Measurements from ENCODE around the gene DYRK1A. TPM values are rescaled to one million over a fixed set of nuclear protein-coding genes. Genes with fewer than 3 reads are reported as not detected.
A peak's percentile ranks its signal among the peaks of the same experiment; 100 is the strongest.

Gene DYRK1A
- total and polyA plus RNA-seq, 2 of the 13 experiments (the other 11 are each of a cell fraction or from before 2014, with no cell fraction given) = 24.6 to 34.2 TPM

- TF ChIP-seq, protein P1, sequence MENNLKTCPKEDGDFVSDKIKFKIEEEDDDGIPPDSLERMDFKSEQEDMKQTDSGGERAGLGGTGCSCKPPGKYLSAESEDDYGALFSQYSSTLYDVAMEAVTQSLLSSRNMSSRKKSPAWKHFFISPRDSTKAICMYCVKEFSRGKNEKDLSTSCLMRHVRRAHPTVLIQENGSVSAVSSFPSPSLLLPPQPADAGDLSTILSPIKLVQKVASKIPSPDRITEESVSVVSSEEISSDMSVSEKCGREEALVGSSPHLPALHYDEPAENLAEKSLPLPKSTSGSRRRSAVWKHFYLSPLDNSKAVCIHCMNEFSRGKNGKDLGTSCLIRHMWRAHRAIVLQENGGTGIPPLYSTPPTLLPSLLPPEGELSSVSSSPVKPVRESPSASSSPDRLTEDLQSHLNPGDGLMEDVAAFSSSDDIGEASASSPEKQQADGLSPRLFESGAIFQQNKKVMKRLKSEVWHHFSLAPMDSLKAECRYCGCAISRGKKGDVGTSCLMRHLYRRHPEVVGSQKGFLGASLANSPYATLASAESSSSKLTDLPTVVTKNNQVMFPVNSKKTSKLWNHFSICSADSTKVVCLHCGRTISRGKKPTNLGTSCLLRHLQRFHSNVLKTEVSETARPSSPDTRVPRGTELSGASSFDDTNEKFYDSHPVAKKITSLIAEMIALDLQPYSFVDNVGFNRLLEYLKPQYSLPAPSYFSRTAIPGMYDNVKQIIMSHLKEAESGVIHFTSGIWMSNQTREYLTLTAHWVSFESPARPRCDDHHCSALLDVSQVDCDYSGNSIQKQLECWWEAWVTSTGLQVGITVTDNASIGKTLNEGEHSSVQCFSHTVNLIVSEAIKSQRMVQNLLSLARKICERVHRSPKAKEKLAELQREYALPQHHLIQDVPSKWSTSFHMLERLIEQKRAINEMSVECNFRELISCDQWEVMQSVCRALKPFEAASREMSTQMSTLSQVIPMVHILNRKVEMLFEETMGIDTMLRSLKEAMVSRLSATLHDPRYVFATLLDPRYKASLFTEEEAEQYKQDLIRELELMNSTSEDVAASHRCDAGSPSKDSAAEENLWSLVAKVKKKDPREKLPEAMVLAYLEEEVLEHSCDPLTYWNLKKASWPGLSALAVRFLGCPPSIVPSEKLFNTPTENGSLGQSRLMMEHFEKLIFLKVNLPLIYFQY (CRISPR knock-in tag; IDR thresholded peaks at IDR 0.05; ENCODE audit: borderline replicate concordance) = peak; percentile 14; the same call in 1 of the 2 replicates
- TF ChIP-seq ZNF761 (CRISPR knock-in tag; conservative IDR thresholded peaks at IDR 0.05) (no peak), MED1 (CRISPR knock-in tag; IDR thresholded peaks at IDR 0.05) (peak; percentile 54; the same call in 1 of the 2 replicates), NAIF1 (CRISPR knock-in tag; IDR thresholded peaks at IDR 0.05; ENCODE audit: borderline replicate concordance) (no peak), THRA (CRISPR knock-in tag; IDR thresholded peaks at IDR 0.05; ENCODE audit: borderline replicate concordance) (peak; percentile 38; the same call in 1 of the 2 replicates), ELF3 (CRISPR knock-in tag; IDR thresholded peaks at IDR 0.05) (no peak), HDAC1 (CRISPR knock-in tag; IDR thresholded peaks at IDR 0.05) (peak; percentile 61; the same call in 1 of the 2 replicates), SKI (IDR thresholded peaks at IDR 0.05; ENCODE audit: partially characterized antibody) (peak; percentile 76), RFX1 (IDR thresholded peaks at IDR 0.05) (no peak), FOXA1 (IDR thresholded peaks at IDR 0.05) (no peak), FOXA1 (CRISPR knock-in tag; IDR thresholded peaks at IDR 0.05) (peak; percentile 54), TFE3 (CRISPR knock-in tag; IDR thresholded peaks at IDR 0.05) (peak; percentile 60), NR2F1 (CRISPR knock-in tag; IDR thresholded peaks at IDR 0.05) (peak; percentile 12 to 57; a peak in 3 of 4 replicates)
- TF ChIP-seq, protein P2, sequence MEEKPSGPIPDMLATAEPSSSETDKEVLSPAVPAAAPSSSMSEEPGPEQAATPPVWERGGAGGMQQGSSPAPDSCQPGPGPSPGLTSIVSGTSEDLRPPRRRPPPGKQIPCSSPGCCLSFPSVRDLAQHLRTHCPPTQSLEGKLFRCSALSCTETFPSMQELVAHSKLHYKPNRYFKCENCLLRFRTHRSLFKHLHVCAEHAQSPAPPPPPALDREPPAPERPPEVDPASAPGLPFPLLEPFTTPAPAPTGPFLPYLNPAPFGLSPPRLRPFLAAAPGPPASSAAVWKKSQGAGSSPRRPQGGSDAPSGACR (CRISPR knock-in tag; IDR thresholded peaks at IDR 0.05) = no peak
- TF ChIP-seq, protein P3, sequence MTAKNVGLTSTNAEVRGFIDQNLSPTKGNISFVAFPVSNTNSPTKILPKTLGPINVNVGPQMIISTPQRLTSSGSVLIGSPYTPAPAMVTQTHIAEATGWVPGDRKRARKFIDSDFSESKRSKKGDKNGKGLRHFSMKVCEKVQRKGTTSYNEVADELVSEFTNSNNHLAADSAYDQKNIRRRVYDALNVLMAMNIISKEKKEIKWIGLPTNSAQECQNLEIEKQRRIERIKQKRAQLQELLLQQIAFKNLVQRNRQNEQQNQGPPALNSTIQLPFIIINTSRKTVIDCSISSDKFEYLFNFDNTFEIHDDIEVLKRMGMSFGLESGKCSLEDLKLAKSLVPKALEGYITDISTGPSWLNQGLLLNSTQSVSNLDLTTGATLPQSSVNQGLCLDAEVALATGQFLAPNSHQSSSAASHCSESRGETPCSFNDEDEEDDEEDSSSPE (CRISPR knock-in tag; IDR thresholded peaks at IDR 0.05) = no peak
Measured at GRCh38 chr21:37338671-37339551, 27.7 kb upstream of the DYRK1A start (continued).
